IMR-90 (cell line): ENCODE data around the gene MEIS3. TPM values are rescaled to one million over a fixed set of nuclear protein-coding genes. Genes with fewer than 3 reads are reported as not detected.

Experiments
- ATAC-seq: fragments of 200-7000 bp; cut with Tn5 transposase; 2 replicates; pipeline ENCODE4 v1.9.1; 2020; ENCODE audit warnings: low read depth, mild to moderate bottlenecking, moderate library complexity
- BruUV-seq: library from RNA; stranded (reverse); fragments of 400-500 nt; replicated peaks from 2 replicates; lab custom pipeline; 2021; lab: Mats Ljungman, UMichigan
- CTCF ChIA-PET: fragments of 300-600 bp; formaldehyde crosslinking; extraction: SDS; loops from one replicate; lab custom pipeline; 2021; ENCODE audit warnings: antibody characterized with exemption; lab: Yijun Ruan, JAX
- POLR2A ChIA-PET: fragments of 300-600 bp; sonication (Branson Sonifier 250); formaldehyde crosslinking; loops from one replicate; lab custom pipeline; 2022; ENCODE audit warnings: antibody characterized with exemption; ENCODE audit not compliant: unreplicated experiment; lab: Charles Lee
- DNase-seq: peaks from one replicate; pipeline ENCODE4 v3.0.0; 2013
- H2AFZ ChIP-seq: replicated peaks from 2 replicates; pipeline ENCODE3; 2013; ENCODE audit warnings: low read length, mild to moderate bottlenecking; ENCODE audit not compliant: poor library complexity
- H2AK5ac ChIP-seq: 2 replicates; pipeline ENCODE4 v1.6.1; 2013; ENCODE audit warnings: low read depth, low read length, inconsistent platforms
- H2AK9ac ChIP-seq: replicated peaks from 2 replicates; pipeline ENCODE3; 2013; ENCODE audit warnings: mild to moderate bottlenecking, low read depth, low read length, moderate library complexity; ENCODE audit not compliant: poor library complexity
- H2BK120ac ChIP-seq: 2 replicates; pipeline ENCODE4 v1.6.1; 2013; ENCODE audit warnings: low read depth, low read length, inconsistent platforms
- H2BK15ac ChIP-seq: 3 replicates; pipeline ENCODE4 v1.6.1; 2013; ENCODE audit warnings: low read depth, low read length, inconsistent platforms
- H2BK20ac ChIP-seq: 2 replicates; pipeline ENCODE4 v1.6.1; 2013; ENCODE audit warnings: low read depth, mild to moderate bottlenecking, inconsistent platforms, low read length, moderate library complexity
- H2BK5ac ChIP-seq: 2 replicates; pipeline ENCODE4 v1.6.1; 2013; ENCODE audit warnings: mild to moderate bottlenecking, low read depth, low read length, inconsistent platforms; ENCODE audit not compliant: poor library complexity, severe bottlenecking
- H3K14ac ChIP-seq: replicated peaks from 2 replicates; pipeline ENCODE4 v1.6.1; 2013; ENCODE audit warnings: low read depth, low read length, inconsistent platforms
- H3K18ac ChIP-seq: 2 replicates; pipeline ENCODE4 v1.6.1; 2013; ENCODE audit warnings: low read depth, low read length, control low read depth
- H3K23ac ChIP-seq: 2 replicates; pipeline ENCODE4 v1.6.1; 2013; ENCODE audit warnings: low read depth, low read length, inconsistent platforms
- H3K27ac ChIP-seq: 2 replicates; pipeline ENCODE4 v1.5.1; 2013; ENCODE audit warnings: mild to moderate bottlenecking, control low read depth, low read length; ENCODE audit not compliant: insufficient read depth
- H3K27me3 ChIP-seq: 2 replicates; pipeline ENCODE4 v1.6.1; 2013; ENCODE audit warnings: low read length; ENCODE audit not compliant: control insufficient read depth, insufficient read depth
- H3K36me3 ChIP-seq: 2 replicates; pipeline ENCODE4 v1.6.1; 2013; ENCODE audit warnings: low read length, mixed read lengths; ENCODE audit not compliant: control insufficient read depth, insufficient read depth
- H3K4ac ChIP-seq: 2 replicates; pipeline ENCODE4 v1.6.1; 2013; ENCODE audit warnings: low read depth, low read length, inconsistent platforms
- H3K4me1 ChIP-seq: 2 replicates; pipeline ENCODE4 v1.6.1; 2013; ENCODE audit warnings: low read length, mixed read lengths; ENCODE audit not compliant: control insufficient read depth, insufficient read depth
- H3K4me2 ChIP-seq: 2 replicates; pipeline ENCODE4 v1.6.1; 2013; ENCODE audit warnings: low read depth, mild to moderate bottlenecking, control low read depth, low read length, moderate library complexity
- H3K4me3 ChIP-seq: 2 replicates; pipeline ENCODE4 v1.5.1; 2013; ENCODE audit warnings: low read depth, mild to moderate bottlenecking, control low read depth, low read length, moderate library complexity; ENCODE audit not compliant: insufficient read depth
- H3K56ac ChIP-seq: 2 replicates; pipeline ENCODE4 v1.6.1; 2013; ENCODE audit warnings: low read length, inconsistent platforms; ENCODE audit not compliant: insufficient read depth; ENCODE audit errors: extremely low read depth
- H3K79me1 ChIP-seq, 2 experiments: 2 replicates each; pipeline ENCODE4 v1.6.1; 2013; ENCODE audit warnings: low read length in 2 of 2, inconsistent platforms in 1 of 2, low read depth in 1 of 2
- H3K9ac ChIP-seq: 2 replicates; pipeline ENCODE4 v1.6.1; 2013; ENCODE audit warnings: low read depth, low read length, control low read depth
- H3K9me1 ChIP-seq: 2 replicates; pipeline ENCODE4 v1.6.1; 2013; ENCODE audit warnings: low read length, inconsistent platforms; ENCODE audit not compliant: insufficient read depth
- H3K9me3 ChIP-seq: 2 replicates; pipeline ENCODE4 v1.6.1; 2013; ENCODE audit warnings: low read length; ENCODE audit not compliant: control insufficient read depth, insufficient read depth
- H4K20me1 ChIP-seq: 2 replicates; pipeline ENCODE4 v1.6.1; 2013; ENCODE audit warnings: low read length, inconsistent platforms; ENCODE audit not compliant: insufficient read depth
- H4K5ac ChIP-seq: 2 replicates; pipeline ENCODE4 v1.6.1; 2013; ENCODE audit warnings: mild to moderate bottlenecking, low read depth, low read length, control low read depth
- H4K8ac ChIP-seq, 2 experiments: 2 replicates each; pipeline ENCODE4 v1.6.1; 2013; ENCODE audit warnings: low read depth in 2 of 2, low read length in 2 of 2, control low read depth in 1 of 2, inconsistent platforms in 1 of 2
- H4K91ac ChIP-seq: 2 replicates; pipeline ENCODE4 v1.6.1; 2013; ENCODE audit warnings: low read depth, low read length, inconsistent platforms; ENCODE audit not compliant: insufficient read depth
- BHLHE40 ChIP-seq: fragments of 150-350 bp; IDR thresholded peaks from 2 replicates; pipeline ENCODE4 v1.6.1; 2016; ENCODE audit warnings: mild to moderate bottlenecking, low read depth, low read length
- CEBPB ChIP-seq: IDR thresholded peaks from 2 replicates; pipeline ENCODE4 v1.6.1; 2012; ENCODE audit warnings: low read depth, low read length, improper control_type of control experiment
- CHD1 ChIP-seq: IDR thresholded peaks from 2 replicates; pipeline ENCODE4 v1.6.1; 2012; ENCODE audit warnings: low read depth, low read length, improper control_type of control experiment
- FOS ChIP-seq: fragments of 150-350 bp; IDR thresholded peaks from 2 replicates; pipeline ENCODE4 v1.6.1; 2016; ENCODE audit warnings: low read depth, low read length
- MAFK ChIP-seq: IDR thresholded peaks from 2 replicates; pipeline ENCODE4 v1.6.1; 2012; ENCODE audit warnings: low read depth, low read length, improper control_type of control experiment
- MAZ ChIP-seq: IDR thresholded peaks from 2 replicates; pipeline ENCODE4 v1.6.1; 2012; ENCODE audit warnings: low read depth, mild to moderate bottlenecking, low read length, improper control_type of control experiment, moderate library complexity, borderline replicate concordance
- MXI1 ChIP-seq: IDR thresholded peaks from 2 replicates; pipeline ENCODE4 v1.6.1; 2012; ENCODE audit warnings: low read depth, mild to moderate bottlenecking, low read length, moderate library complexity, borderline replicate concordance
- NFE2L2 ChIP-seq: fragments of 150-350 bp; IDR thresholded peaks from 2 replicates; pipeline ENCODE4 v1.6.1; 2016; ENCODE audit warnings: low read depth, mild to moderate bottlenecking, low read length
- POLR2A ChIP-seq: IDR thresholded peaks from 2 replicates; pipeline ENCODE4 v1.6.1; 2012; ENCODE audit warnings: mild to moderate bottlenecking, low read depth, low read length
- RAD21 ChIP-seq: IDR thresholded peaks from 2 replicates; pipeline ENCODE4 v1.6.1; 2012; ENCODE audit warnings: low read length, improper control_type of control experiment
- RFX5 ChIP-seq: IDR thresholded peaks from 2 replicates; pipeline ENCODE4 v1.8.0; 2012; ENCODE audit warnings: low read depth, mild to moderate bottlenecking, low read length, moderate library complexity
- SMC3 ChIP-seq: fragments of 150-350 bp; IDR thresholded peaks from 2 replicates; pipeline ENCODE4 v1.6.1; 2016; ENCODE audit warnings: low read depth, mild to moderate bottlenecking, antibody characterized with exemption, low read length, moderate library complexity
- WGBS, 2 experiments: methylation state at CpG; one replicate each; pipeline versions ENCODE4 v1.1.5 to v1.1.7; 2013; ENCODE audit warnings: missing lambda C conversion rate in 2 of 2; ENCODE audit not compliant: insufficient read length in 1 of 2; ENCODE audit errors: extremely low coverage in 2 of 2; 5-methylcytosine and 5-hydroxymethylcytosine counted together
- dilution Hi-C: fragments of 300-500 bp; cut with HindIII; formaldehyde crosslinking; loops from one replicate; pipeline ENCODE4 v1.14.3; 2018; ENCODE audit warnings: low sequenced_read_pairs; ENCODE audit not compliant: unreplicated experiment
- in situ Hi-C: fragments of 300-500 bp; cut with MboI; formaldehyde crosslinking; loops from 3 replicates; pipeline ENCODE4 v1.14.3; 2019; ENCODE audit warnings: low sequenced_read_pairs, inconsistent platforms, mixed read lengths
- intact Hi-C: fragments of 100-400 bp; cut with micrococcal nuclease; formaldehyde crosslinking; loops from 2 replicates; pipeline ENCODE4 v1.10.0; 2022
- polyA plus RNA-seq, 3 experiments: library from polyadenylated mRNA; depleted of rRNA; stranded (reverse); fragments of >200 nt; gene quantifications; 2 replicates each; pipeline ENCODE4 v1.2.3, GENCODE V29; 2012; ENCODE audit warnings: low replicate concordance in 1 of 3
- total RNA-seq: library from RNA; depleted of rRNA; stranded (reverse); fragments of >200 nt; gene quantifications from 2 replicates; pipeline ENCODE4 v1.2.3, GENCODE V29; 2012
- TF ChIP-seq, protein P1 (sequence below): fragments of 150-350 bp; IDR thresholded peaks from 2 replicates; pipeline ENCODE4 v1.6.1; 2017; ENCODE audit warnings: mild to moderate bottlenecking, antibody characterized with exemption, low read length, low read depth
- TF ChIP-seq, protein P2 (sequence below): conservative IDR thresholded peaks from 2 replicates; pipeline ENCODE4 v1.5.1; 2012; ENCODE audit warnings: mild to moderate bottlenecking, low read depth, low read length, improper control_type of control experiment
- TF ChIP-seq, protein P3 (sequence below): fragments of 150-350 bp; IDR thresholded peaks from 2 replicates; pipeline ENCODE4 v1.6.1; 2016; ENCODE audit warnings: low read depth, mild to moderate bottlenecking, low read length, moderate library complexity, borderline replicate concordance

MEIS3 gene
- total and polyA plus RNA-seq, 2 of the 4 experiments (the other 2 are of a cell fraction) = 32.4 to 33.0 TPM

DNA sequence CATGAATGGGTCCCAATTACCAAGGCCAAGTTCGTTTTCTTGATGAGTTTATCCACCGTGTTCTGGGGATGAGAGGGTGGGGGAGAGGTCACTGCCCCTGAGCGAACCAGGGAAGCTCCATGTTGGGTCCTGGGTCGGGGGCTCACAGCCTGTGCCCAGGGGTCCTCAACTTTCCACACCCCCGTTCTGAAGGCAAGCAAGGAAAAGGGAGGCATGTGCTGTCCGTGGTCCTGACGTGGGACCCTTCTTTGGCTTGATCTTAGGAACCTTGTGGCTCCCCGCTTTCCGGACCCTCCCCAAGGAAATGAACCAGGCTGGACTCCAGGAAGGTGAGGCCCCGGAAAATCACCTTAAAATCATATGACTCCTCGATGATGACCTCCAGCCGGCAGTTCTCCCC, 18.2 kb upstream of the MEIS3 start:
- Histone ChIP-seq H3K36me3 (no peaks in the 10 kb centered on the region), H2AK9ac (no peak overlapping the region), H3K23ac (no peak overlapping the region), H3K56ac (no peak overlapping the region), H3K18ac (no peak overlapping the region), H3K9me1 (no peaks in the 10 kb centered on the region; the same call in 1 of the 2 replicates), H3K27me3 (peaks cover 20% of the 10 kb centered on the region), H3K14ac (no peak overlapping the region), H2BK15ac (no peak overlapping the region), H2BK120ac (no peak overlapping the region), H2BK20ac (no peak overlapping the region), H4K5ac (no peak overlapping the region), H3K9me3 (no peaks in the 10 kb centered on the region), H4K91ac (no peak overlapping the region), H3K4me3 (no peak overlapping the region), H3K79me1 (no peaks in the 10 kb centered on the region), H4K8ac (no peak overlapping the region), H3K4me2 (no peak overlapping the region), H3K9ac (no peak overlapping the region), H2AK5ac (no peak overlapping the region), H3K4ac (no peak overlapping the region), H3K4me1 (no peaks in the 10 kb centered on the region), H2BK5ac (no peak overlapping the region), H2AFZ (no peak overlapping the region), H4K20me1 (peaks cover 4% of the 10 kb centered on the region; the same call in 1 of the 2 replicates), H3K27ac (no peak overlapping the region)
- CTCF ChIA-PET = no interaction called here
- BruUV-seq = no TSS peak
- DNase-seq (no peak), ATAC-seq (no peak)
- TF ChIP-seq CHD1 (no peak), FOS (no peak), POLR2A (no peak), BHLHE40 (no peak), SMC3 (no peak), RAD21 (no peak), MXI1 (no peak), CEBPB (no peak), MAFK (no peak), MAZ (no peak), NFE2L2 (no peak), RFX5 (no peak)
- TF ChIP-seq, protein P1, sequence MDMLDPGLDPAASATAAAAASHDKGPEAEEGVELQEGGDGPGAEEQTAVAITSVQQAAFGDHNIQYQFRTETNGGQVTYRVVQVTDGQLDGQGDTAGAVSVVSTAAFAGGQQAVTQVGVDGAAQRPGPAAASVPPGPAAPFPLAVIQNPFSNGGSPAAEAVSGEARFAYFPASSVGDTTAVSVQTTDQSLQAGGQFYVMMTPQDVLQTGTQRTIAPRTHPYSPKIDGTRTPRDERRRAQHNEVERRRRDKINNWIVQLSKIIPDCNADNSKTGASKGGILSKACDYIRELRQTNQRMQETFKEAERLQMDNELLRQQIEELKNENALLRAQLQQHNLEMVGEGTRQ = no peak
- TF ChIP-seq, protein P2, sequence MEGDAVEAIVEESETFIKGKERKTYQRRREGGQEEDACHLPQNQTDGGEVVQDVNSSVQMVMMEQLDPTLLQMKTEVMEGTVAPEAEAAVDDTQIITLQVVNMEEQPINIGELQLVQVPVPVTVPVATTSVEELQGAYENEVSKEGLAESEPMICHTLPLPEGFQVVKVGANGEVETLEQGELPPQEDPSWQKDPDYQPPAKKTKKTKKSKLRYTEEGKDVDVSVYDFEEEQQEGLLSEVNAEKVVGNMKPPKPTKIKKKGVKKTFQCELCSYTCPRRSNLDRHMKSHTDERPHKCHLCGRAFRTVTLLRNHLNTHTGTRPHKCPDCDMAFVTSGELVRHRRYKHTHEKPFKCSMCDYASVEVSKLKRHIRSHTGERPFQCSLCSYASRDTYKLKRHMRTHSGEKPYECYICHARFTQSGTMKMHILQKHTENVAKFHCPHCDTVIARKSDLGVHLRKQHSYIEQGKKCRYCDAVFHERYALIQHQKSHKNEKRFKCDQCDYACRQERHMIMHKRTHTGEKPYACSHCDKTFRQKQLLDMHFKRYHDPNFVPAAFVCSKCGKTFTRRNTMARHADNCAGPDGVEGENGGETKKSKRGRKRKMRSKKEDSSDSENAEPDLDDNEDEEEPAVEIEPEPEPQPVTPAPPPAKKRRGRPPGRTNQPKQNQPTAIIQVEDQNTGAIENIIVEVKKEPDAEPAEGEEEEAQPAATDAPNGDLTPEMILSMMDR = no peak
- TF ChIP-seq, protein P3, sequence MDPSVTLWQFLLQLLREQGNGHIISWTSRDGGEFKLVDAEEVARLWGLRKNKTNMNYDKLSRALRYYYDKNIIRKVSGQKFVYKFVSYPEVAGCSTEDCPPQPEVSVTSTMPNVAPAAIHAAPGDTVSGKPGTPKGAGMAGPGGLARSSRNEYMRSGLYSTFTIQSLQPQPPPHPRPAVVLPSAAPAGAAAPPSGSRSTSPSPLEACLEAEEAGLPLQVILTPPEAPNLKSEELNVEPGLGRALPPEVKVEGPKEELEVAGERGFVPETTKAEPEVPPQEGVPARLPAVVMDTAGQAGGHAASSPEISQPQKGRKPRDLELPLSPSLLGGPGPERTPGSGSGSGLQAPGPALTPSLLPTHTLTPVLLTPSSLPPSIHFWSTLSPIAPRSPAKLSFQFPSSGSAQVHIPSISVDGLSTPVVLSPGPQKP = no peak
- intact Hi-C loops (loop anchor here (2.0 to 5.0 kb wide), 3 partner anchors 45 to 175 kb away; partner anchors contain the start of genes KPTN and NAPA), in situ Hi-C loops (loop anchor here (5.0 to 10.0 kb wide), 2 partner anchors 270 to 347 kb away; no protein-coding TSS in a partner anchor), dilution Hi-C loops (no loop called here)
- WGBS, 2 experiments = no CpG with 5 or more reads among the region's 12 CpGs
- POLR2A ChIA-PET = no interaction called here
